ENCODE data around the gene CIPC. TPM values are rescaled to one million over a fixed set of nuclear protein-coding genes. Genes with fewer than 3 reads are reported as not detected.

CIPC gene
- total and polyA plus RNA-seq, 9 of the 15 experiments (the other 6 are each of a cell fraction or from before 2014, with no cell fraction given): 5.0 to 16.9 (median 10.7) TPM

GRCh38 chr14:77124345-77125280 lies 26.6 kb downstream of the CIPC start (continued):
- TF ChIP-seq MBD2 (IDR thresholded peaks at IDR 0.05; ENCODE audit: borderline replicate concordance, low read depth) (no peak), SIN3B (IDR thresholded peaks at IDR 0.05; ENCODE audit: low read depth) (0 out of 2 replicates have a peak, but pooled peaks have one; percentile 38), CHD2 (IDR thresholded peaks at IDR 0.05; ENCODE audit: low read depth, low read length) (no peak), RBM25 (IDR thresholded peaks at IDR 0.05; ENCODE audit: low read depth, low read length, severe bottlenecking) (peak; percentile 24), PHB (CRISPR knock-in tag; IDR thresholded peaks at IDR 0.05) (no peak), CBX2 (IDR thresholded peaks at IDR 0.05; ENCODE audit: insufficient read depth, low read length, poor library complexity, severe bottlenecking) (no peak), ZNF24 (IDR thresholded peaks at IDR 0.05) (no peak), TAL1 (IDR thresholded peaks at IDR 0.05) (no peak), ZBTB7A (IDR thresholded peaks at IDR 0.05; ENCODE audit: borderline replicate concordance, control insufficient read depth, low read depth, low read length) (0 out of 2 replicates have a peak, but pooled peaks have one; percentile 16), ILK (tag; IDR thresholded peaks at IDR 0.05; ENCODE audit: borderline replicate concordance, low read depth) (no peak), ZKSCAN3 (CRISPR knock-in tag; IDR thresholded peaks at IDR 0.05) (no peak), ZNF592 (IDR thresholded peaks at IDR 0.05) (no peak), XRCC5 (IDR thresholded peaks at IDR 0.05; ENCODE audit: low read depth, low read length) (no peak)
- TF ChIP-seq, protein P1, sequence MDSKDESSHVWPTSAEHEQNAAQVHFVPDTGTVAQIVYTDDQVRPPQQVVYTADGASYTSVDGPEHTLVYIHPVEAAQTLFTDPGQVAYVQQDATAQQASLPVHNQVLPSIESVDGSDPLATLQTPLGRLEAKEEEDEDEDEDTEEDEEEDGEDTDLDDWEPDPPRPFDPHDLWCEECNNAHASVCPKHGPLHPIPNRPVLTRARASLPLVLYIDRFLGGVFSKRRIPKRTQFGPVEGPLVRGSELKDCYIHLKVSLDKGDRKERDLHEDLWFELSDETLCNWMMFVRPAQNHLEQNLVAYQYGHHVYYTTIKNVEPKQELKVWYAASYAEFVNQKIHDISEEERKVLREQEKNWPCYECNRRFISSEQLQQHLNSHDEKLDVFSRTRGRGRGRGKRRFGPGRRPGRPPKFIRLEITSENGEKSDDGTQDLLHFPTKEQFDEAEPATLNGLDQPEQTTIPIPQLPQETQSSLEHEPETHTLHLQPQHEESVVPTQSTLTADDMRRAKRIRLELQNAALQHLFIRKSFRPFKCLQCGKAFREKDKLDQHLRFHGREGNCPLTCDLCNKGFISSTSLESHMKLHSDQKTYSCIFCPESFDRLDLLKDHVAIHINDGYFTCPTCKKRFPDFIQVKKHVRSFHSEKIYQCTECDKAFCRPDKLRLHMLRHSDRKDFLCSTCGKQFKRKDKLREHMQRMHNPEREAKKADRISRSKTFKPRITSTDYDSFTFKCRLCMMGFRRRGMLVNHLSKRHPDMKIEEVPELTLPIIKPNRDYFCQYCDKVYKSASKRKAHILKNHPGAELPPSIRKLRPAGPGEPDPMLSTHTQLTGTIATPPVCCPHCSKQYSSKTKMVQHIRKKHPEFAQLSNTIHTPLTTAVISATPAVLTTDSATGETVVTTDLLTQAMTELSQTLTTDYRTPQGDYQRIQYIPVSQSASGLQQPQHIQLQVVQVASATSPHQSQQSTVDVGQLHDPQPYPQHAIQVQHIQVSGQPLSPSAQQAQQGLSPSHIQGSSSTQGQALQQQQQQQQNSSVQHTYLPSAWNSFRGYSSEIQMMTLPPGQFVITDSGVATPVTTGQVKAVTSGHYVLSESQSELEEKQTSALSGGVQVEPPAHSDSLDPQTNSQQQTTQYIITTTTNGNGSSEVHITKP (IDR thresholded peaks at IDR 0.05; ENCODE audit: partially characterized antibody): no peak
- TF ChIP-seq, protein P2, sequence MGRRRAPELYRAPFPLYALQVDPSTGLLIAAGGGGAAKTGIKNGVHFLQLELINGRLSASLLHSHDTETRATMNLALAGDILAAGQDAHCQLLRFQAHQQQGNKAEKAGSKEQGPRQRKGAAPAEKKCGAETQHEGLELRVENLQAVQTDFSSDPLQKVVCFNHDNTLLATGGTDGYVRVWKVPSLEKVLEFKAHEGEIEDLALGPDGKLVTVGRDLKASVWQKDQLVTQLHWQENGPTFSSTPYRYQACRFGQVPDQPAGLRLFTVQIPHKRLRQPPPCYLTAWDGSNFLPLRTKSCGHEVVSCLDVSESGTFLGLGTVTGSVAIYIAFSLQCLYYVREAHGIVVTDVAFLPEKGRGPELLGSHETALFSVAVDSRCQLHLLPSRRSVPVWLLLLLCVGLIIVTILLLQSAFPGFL (CRISPR knock-in tag; IDR thresholded peaks at IDR 0.05): no peak
- TF ChIP-seq, protein P3, sequence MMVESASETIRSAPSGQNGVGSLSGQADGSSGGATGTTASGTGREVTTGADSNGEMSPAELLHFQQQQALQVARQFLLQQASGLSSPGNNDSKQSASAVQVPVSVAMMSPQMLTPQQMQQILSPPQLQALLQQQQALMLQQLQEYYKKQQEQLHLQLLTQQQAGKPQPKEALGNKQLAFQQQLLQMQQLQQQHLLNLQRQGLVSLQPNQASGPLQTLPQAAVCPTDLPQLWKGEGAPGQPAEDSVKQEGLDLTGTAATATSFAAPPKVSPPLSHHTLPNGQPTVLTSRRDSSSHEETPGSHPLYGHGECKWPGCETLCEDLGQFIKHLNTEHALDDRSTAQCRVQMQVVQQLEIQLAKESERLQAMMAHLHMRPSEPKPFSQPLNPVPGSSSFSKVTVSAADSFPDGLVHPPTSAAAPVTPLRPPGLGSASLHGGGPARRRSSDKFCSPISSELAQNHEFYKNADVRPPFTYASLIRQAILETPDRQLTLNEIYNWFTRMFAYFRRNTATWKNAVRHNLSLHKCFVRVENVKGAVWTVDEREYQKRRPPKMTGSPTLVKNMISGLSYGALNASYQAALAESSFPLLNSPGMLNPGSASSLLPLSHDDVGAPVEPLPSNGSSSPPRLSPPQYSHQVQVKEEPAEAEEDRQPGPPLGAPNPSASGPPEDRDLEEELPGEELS (CRISPR knock-in tag; IDR thresholded peaks at IDR 0.05; ENCODE audit: borderline replicate concordance): no peak
